Measurements from ENCODE around the gene C19orf85.
"Not testable (repeated sequence)": the region's sequence is repeated elsewhere in the genome, so short reads cannot be mapped to it uniquely, and the experiment has no call there.

C19orf85 gene

DNA sequence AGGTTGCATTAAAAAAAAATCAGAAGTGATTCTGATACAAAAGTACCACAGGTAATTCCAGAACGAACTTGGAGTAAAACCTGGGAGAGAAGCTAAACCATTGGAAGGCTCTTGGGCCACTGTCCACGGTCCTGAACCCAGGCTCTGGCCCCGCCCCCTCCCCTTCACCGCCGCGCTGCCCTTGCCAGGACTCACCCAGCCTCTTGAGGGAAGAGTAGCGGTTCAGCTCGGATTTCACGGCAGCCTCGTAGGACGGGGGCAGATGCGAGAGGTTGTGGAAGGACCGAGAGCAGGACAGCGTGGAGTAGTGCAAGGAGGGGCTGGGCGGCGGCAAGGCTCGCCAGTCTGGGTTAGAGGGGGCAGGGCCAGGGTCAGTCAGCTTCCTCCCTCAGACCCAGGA, 27.1 kb downstream of the C19orf85 start:
- peak; percentile 32 to 58 for DNase-seq

DNA sequence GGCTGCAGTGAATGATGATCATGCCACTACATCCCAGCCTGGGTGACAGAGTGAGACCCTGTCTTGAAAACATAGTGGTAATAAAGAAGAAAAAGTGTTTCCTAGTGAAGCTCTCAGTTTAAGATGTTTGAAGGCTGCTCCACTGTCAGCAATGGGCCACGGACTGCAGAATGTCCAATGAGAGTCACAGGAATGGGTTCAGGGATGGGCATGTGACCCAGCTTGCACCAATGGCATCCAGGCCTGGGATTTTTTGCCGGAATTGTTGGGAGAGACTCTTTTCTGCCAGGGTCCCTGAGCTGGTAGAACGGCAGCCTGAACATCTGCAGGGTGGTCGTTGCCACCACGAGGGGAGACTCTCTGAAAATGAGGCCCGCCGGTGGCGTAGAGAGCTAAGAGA, 27.7 kb downstream of the C19orf85 start:
- DNase-seq, result no peak

DNA sequence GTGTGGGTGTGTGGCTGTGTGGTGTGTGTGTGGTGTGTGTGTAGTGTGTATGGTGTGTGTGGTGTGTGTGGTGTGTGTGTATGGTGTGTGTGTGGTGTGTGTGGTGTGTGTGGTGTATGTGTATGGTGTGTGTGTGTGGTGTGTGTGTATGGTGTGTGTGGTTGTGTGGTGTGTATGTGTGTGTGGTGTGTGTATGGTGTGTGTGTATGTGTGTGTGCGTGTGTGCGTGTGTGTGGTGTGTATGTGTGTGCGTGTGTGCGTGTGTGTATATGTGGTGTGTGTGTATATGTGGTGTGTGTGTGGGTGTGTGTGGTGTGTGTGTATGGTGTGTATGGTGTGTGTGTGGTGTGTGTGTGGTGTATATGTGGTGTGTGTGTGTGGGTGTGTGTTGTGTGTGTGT, 29.5 kb downstream of the C19orf85 start:
- no peak for DNase-seq

DNA sequence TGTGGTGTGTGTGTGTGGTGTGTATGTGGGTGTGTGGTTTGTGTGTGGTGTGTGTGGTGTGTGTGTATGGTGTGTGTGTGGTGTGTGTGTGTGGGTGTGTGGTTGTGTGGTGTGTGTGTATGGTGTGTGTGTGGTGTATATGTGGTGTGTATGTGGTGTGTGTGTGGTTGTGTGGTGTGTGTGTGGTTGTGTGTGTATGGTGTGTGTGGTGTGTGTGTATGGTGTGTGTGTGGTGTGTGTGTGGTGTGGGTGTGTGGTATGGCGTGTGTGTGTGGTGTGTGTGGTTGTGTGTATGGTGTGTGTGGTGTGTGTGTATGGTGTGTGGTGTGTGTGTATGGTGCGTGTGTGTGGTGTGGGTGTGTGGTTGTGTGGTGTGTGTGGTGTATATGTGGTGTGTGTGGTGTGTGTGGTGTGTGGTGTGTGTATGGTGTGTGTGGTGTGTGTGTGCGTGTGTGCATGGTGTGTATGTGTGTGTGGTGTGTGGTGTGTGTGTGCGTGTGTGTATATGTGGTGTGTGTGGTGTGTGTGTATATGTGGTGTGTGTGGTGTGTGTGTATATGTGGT, 30.1 kb downstream of the C19orf85 start:
- no peak for DNase-seq

DNA sequence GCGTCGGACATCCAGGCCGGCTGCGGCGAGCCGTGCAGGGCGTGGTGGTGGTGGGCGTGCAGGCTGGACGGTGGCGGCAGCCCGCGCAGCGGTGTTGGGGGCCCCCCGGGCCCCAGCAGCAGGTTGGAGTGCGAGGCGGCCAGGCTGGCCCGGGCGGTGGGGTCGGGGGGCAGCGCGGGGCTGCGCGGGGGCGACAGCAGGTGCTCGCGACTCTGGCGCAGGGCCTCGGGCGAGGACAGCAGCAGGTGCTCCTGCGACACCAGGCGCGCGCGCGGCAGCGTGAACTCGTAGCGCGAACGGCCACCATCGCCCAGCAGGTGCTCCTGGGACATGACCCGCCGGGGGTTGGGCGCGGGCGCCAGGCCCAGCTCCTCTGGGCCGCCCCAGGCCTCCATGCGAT, 31.3 kb downstream of the C19orf85 start:
- DNase-seq, result no peak

DNA sequence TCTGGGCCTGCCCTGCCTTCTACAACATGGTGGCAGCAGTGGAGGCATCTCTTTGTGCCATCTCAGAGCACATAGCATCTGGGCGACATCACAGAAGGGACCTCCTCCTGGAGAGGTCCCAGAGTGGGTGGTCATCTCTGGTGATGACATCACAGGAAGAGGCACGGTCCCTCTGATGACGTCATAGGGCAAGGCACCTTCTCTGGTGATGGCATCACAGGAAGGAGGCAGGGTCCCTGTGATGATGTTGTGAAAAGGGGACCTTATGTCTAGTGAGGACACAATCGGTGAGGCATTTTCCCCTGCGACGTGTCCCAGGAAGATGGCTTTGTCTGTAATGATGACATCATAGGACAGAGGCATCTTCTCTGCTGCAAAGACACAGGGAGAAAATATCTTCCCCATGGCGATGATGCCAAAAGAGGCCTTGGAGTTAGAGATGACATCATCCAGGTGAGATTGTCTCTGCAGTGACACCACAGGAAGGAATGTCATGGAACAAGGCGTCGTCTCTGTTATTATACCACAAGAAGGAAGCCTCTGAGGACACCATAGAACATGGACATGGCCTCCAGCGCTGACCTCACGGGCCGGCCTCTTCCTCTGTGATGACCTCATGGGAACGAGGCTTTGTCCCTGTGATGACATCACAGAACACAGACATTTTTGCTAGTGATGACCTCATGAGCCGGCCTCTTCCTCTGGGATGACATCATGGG, 32.2 kb downstream of the C19orf85 start:
- no peak for DNase-seq

DNA sequence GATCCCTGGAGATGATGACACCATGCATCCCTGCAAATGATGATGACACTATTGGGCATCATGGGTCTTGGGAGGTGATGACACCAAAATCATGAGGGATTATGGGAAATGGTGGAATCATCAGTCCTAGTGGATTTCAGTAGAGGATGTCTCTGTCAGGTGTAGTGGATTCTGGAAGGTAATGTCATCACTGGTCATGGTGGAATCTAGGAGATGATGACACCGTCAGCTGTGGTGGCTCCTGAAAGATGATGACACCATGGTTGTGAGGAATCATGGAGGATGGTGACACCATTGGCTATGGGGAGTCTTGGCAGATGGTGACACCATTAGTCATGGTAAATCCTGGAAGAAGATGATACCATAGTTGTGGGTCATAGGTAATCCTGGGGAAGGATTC, 33.4 kb downstream of the C19orf85 start:
- no peak for DNase-seq

DNA sequence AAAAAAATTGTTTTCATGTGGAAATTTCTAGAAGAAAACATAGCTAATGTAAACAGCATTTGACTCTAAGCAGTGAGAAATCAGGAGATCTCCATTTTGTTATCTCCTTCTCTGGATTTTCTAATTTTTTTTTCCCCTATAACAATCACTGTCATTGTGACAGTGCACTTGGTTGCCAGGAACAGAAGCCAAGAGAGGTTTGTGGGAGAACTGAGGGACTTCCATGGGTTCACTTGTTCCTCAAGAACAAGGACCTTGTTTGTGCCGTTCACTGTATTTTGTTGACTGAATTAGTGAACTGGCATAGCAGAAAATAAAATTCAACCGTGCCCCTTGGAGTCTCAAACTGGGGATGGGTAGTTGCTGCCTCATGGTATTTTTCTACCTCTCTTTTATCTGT, 38.5 kb downstream of the C19orf85 start:
- no peak for DNase-seq

DNA sequence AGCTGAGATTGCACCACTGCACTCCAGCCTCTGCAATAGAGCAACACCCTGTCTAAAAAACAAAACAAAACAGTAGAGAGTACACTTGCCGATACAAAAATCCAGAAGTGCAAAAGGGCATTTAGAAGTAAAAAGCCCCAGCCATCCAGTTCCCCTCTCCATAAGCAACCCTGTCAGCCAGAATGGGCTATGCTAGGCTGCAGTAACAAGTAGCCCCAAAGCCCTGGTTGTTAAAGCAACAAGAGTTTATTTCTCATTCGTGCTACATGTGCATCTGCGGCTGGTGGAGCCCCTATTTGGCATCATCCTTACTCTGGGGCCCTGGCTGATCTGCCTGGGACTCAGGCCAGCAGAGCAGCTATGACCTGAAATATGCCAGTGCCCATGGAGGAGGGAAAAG, 40.0 kb downstream of the C19orf85 start:
- DNase-seq, result no peak

DNA sequence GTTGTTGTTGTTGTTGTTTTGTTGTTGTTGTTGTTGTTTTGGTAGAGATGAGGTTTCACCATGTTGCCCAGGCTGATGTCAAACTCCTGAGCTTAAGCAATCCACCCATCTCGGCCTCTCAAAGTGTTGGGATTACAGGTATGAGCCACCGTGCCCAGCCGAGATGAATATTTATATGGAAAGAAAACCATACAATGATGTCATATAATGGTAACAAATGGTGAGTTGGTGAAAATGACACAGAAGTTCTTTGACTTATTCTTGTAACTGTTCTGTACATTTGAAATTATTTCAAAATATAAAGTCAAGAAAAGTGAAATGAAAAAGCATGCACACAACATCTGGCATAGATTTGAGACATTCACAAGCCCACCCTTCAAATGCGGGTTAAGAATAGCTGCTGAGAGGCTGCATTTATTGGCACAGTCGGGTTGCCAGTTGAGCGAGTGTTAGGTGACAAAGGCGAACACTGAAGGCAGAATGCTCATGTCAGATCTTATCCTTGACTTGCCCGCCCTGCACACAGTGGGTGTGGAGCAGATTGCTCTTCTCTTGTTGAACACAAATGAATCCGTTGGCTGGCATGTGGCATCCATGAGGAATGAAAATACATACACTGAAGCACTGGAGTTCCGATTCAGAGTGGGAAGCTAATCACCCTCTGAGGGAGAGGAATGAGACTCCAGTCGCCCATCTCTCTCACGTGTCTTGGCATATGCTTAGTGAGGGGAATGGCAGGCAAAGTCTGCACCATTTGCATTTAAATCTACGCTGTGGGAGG, 41.1 kb downstream of the C19orf85 start:
- DNase-seq, result no peak

DNA sequence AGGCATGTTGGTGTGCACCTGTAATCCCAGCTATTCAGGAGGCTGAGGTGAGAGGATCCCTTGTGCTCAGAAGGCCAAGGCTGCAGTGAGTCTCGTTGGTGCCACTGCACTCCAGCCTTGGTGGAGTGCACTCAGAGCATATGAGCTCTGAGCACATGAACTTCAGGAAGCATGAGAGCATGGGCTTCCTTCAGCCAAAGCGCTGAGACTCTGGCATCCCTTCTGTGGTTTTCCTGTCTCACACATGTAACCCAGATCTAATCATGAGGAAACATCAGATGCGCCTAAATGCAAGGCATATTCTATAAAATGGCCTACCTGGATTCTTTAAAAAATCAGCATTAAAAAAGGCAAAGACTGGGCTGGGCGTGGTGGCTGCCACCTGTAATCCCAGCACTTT, 43.3 kb downstream of the C19orf85 start:
- not testable (repeated sequence) for DNase-seq

DNA sequence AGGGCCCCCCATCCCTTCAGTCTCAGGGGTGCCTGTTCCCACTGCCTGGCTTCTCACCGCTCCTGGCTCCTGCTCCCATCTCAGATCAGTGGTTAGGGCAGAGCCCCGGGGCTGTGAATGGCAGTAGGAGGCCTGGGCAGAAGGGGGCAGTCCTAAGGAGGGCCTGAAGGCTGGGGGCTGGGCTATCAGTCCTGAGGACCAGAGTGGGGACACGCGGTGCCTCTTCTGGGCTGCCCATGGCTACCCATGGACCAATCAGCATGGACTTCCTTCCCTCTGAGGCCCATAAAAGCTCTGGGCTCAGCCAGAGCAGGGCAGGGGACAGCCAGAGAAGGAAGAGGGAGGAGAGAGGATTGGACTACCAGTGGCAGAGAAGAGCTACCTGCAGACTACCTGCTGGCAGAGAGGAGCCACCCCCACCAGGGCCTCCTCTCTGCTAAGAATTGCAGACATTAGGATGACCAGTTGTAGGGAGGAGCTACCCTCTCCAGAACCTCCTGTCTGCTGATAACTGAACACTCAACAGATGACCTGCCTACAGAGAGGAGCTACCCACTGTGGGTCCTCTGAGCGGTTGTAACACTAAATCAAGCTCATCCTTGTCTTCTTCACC, 44.8 kb downstream of the C19orf85 start:
- no peak for DNase-seq

DNA sequence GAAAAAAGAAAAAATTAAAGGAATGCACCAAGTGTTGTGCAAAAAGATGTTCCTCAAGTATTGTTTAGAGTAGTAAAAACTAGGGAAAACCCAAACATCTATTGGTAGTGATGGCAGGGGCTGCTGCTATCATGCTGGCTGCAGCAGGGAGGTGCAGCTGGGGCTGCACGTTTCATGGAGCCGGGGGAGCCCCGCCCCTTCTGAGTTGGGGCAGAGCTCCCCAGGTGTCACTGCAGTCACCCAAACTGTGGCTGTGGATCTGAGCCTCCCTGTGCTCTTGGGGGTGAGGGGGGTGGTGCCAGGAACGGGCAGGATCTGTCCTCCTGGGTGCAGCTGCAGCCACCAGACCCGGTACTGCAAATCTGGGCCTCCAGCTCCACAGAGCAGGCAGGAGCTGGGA, 45.4 kb downstream of the C19orf85 start:
- DNase-seq, result no peak

DNA sequence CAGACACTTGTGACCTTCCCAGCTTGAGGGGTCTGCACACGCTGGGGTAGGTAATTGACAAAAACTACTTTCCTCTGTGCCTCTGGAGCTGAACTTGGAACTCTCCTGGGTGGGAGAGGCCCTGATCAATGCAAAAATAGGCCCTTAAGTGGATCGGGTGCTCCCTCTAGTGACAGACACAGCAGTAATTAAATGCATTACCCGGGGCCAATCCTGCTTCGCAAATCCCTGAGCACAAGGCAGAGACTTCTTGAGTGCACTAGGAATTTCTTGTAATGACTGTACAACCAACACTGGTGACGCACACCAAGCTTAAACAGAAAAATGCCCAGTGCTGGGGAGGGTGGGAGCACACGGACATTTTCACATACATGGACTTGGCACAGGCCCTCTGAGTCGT, 46.4 kb downstream of the C19orf85 start:
- DNase-seq, result peak; percentile 46 to 68

Data from SHP77 (cell line).